GM12872 (cell line): ENCODE results near the gene DTNA.

Experiments
- CTCF ChIP-seq: IDR thresholded peaks from 3 replicates; pipeline ENCODE4 v1.5.1; 2011; ENCODE audit warnings: low read depth, mild to moderate bottlenecking, low read length, moderate library complexity; ENCODE audit not compliant: insufficient read depth

The DTNA gene

DNA sequence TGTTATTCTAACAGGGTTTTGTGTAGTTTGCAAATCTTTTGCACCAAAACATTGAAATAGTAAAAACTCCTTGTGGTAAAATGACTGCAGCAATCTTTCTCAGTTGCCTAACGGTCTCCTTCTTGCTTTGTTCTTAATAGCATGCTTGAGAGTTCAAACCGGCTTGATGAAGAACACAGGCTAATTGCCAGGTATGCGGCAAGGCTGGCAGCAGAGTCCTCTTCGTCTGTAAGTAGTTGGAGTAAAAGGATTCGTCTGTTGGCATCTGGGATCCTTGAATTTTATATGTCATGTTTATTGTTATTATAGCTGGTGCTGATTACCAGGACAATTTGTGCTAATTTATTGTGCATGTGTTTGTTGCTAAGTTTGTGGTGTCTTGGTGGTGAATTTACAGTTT is 138.1 kb downstream of the DTNA start:
- TF ChIP-seq CTCF = no peak

DNA sequence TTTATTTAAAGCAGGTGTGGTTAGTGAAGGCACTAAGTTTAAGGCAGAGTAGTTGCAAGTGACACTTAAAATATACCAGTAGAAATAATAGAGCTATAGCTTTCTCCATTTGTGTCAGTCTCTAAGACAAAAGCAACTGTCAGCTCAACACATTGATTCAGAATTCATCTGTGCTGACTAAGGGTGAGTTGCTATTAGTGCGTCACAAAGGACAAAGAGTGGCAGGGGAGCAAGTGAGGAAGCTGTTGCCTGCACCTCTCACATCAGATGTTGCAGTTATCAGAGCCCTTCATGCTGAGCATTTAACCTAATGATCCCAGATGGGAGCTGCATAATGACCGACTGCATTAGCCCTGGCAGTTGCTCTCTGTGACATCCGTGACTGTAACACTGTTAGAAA is 138.6 kb downstream of the DTNA start:
- TF ChIP-seq CTCF = no peak

DNA sequence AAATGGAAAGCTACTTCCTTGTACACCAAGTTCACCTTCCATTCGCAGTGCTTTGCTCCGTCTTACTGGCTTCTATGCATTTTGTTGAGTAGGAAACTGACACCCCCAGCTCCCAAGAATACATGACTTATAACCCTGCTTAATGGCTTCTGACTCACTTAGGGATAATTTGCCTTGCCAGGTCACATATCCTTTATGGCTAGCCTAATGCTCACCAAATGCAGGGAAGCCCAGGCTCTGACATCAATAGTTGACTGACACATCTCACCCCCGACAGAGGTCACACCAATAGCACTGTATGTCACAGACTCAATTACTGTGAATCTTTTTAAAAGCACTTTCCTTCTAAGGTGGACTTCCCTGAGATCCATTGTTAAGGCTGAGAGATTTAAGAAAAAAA is 147.2 kb downstream of the DTNA start:
- TF ChIP-seq CTCF = no peak

DNA sequence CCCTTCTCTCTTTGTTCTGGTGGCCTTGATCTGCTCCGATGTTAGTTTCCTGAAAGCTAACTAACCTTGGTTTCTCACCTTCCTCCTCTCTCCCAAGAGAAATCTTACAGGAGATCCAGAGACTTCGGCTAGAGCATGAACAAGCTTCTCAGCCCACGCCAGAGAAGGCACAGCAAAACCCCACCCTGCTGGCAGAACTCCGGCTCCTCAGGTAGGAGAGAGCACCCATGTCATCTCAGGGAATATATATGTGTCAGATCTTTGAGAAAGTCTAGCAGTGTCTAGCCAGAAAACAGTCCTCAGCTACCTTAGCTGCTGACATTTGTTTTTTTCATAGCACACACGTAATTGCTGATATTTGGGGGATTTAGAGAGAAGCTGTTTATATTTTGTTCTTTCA is 148.1 kb downstream of the DTNA start:
- no peak for TF ChIP-seq CTCF

GRCh38 chr18:34859496-34859895 is 149.4 kb downstream of the DTNA start:
- no peak for TF ChIP-seq CTCF

GRCh38 chr18:34862561-34862960 is 152.5 kb downstream of the DTNA start:
- TF ChIP-seq CTCF = no peak

DNA sequence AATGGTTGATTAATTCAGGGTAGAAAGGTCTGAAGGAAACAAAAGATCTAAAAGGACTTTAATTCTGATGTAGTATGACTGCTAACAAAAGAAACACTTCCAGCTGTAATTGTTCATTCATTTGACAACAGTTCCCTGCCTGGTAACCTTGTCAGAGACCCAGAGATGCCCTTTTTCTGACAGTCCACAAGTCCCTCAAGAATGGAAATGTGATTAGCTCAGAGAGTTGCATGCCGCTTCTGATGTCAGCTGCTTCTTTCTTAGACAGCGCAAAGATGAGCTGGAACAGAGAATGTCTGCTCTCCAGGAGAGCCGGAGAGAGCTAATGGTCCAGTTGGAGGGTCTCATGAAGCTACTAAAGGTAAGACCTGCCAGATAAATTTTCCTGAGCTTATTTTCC is 153.6 kb downstream of the DTNA start:
- no peak for TF ChIP-seq CTCF
